ENCODE measurements around the gene CCDC32. TPM values are rescaled to one million over a fixed set of nuclear protein-coding genes. Genes with fewer than 3 reads are reported as not detected.
"Not testable (repeated sequence)": the region's sequence is repeated elsewhere in the genome, so short reads cannot be mapped to it uniquely, and the experiment has no call there.

CCDC32 gene
- polyA plus RNA-seq, 2 of the 4 experiments (the other 2 are of a cell fraction): 9.7 to 27.0 TPM

DNA sequence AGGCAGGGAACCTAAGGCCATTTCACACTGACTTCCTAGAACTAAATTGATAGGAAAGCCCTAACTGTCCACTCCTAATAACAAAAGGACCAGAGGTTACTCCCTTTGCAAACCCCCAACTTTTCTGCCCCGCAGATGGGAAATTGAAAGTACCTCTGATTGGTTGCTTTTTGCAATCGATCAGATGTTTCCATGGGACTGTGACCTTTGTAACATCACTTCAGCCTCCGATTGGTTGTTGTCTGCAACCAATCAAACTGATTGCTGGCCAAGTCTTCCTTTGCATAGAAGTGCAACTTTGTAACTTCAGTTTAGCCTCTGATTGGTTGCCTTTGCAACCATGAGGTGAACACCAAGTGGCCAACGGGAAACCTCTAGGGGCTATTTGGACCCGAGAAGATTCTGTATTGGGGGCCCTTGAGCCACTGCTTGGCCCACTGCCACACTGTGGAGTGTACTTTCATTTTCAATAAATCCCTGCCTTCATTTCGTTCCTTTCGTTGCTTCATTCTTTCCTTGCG lies 17.9 kb upstream of the CCDC32 start:
- H3K4me3 ChIP-seq: peak overlapping the region; percentile 54
- H3K4me1 ChIP-seq: peaks cover 9% of the 10 kb centered on the region; the same call in 2 of the 3 replicates
- FAIRE-seq: no peak
- H3K9me3 ChIP-seq: no peaks in the 10 kb centered on the region
- CTCF ChIA-PET: no interaction called here
- peak; percentile 88 for TF ChIP-seq RFX5 (IDR thresholded peaks at IDR 0.05)
- TF ChIP-seq CTCF (IDR thresholded peaks at IDR 0.05): no peak
- under 1% methylated on average over 8 of the region's 8 CpGs for WGBS (ENCODE audit: missing lambda C conversion rate)
- peak overlapping the region; percentile 82 to 93 for H3K27ac ChIP-seq
- DNase-seq (ENCODE audit: low read depth in 1 of 2, low spot score in 1 of 2): peak; percentile 43 to 87
- peak overlapping the region; percentile 84 for H3K4me2 ChIP-seq
- POLR2A ChIA-PET: no interaction called here
- ATAC-seq: peak; percentile 86 to 90

GRCh38 chr15:40581796-40582195 lies 17.0 kb upstream of the CCDC32 start:
- FAIRE-seq; H3K4me1 ChIP-seq; CTCF ChIA-PET; H3K27ac ChIP-seq; ATAC-seq; DNase-seq (ENCODE audit: low read depth in 1 of 2, low spot score in 1 of 2); H3K4me2 ChIP-seq; H3K9me3 ChIP-seq; H3K4me3 ChIP-seq: not testable (repeated sequence)
- 38% methylated on average over 2 of the region's 2 CpGs for WGBS (ENCODE audit: missing lambda C conversion rate)
- POLR2A ChIA-PET: interaction anchor here (0.7 kb wide), 1 partner anchor 13 kb away, joined by 3 read pairs; the partner anchor contains the start of gene RPUSD2

GRCh38 chr15:40578892-40579291 lies 14.1 kb upstream of the CCDC32 start:
- H3K27ac ChIP-seq: no peak overlapping the region
- ChIA-PET CTCF (no interaction called here), POLR2A (no interaction called here)
- 40% methylated on average over 4 of the region's 4 CpGs for WGBS (ENCODE audit: missing lambda C conversion rate)
- H3K4me1 ChIP-seq: no peaks in the 10 kb centered on the region
- no peak overlapping the region for H3K4me2 ChIP-seq
- H3K9me3 ChIP-seq: no peaks in the 10 kb centered on the region
- ATAC-seq: no peak
- TF ChIP-seq RARB (CRISPR knock-in tag; IDR thresholded peaks at IDR 0.05): no peak
- TF ChIP-seq, protein P1, sequence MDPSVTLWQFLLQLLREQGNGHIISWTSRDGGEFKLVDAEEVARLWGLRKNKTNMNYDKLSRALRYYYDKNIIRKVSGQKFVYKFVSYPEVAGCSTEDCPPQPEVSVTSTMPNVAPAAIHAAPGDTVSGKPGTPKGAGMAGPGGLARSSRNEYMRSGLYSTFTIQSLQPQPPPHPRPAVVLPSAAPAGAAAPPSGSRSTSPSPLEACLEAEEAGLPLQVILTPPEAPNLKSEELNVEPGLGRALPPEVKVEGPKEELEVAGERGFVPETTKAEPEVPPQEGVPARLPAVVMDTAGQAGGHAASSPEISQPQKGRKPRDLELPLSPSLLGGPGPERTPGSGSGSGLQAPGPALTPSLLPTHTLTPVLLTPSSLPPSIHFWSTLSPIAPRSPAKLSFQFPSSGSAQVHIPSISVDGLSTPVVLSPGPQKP (IDR thresholded peaks at IDR 0.05; ENCODE audit: low read depth, low read length): no peak
- no peak for TF ChIP-seq BHLHE40 (IDR thresholded peaks at IDR 0.05; ENCODE audit: low read depth, low read length)
- no peak overlapping the region for H3K4me3 ChIP-seq
- no peak for FAIRE-seq
- DNase-seq (ENCODE audit: low read depth in 1 of 2, low spot score in 1 of 2): no peak

DNA sequence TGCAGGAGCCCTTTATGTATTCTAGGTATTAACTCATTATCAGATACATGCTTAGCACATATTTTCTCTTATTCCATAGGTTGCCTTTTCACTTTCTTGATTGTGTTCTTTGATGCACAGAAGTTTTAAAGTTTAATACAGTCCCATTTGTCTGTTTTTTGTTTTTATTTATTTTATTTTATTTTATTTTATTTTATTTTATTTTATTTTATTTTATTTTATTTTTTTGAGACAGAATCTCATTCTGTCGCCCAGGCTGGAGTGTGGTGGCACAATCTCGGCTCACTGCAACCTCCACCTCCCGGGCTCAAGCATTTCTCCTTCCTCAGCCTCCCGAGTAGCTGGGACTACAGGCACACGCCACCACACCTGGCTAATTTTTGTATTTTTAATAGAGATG lies 12.1 kb upstream of the CCDC32 start:
- 94% methylated on average over 5 of the region's 5 CpGs for WGBS (ENCODE audit: missing lambda C conversion rate)
- ATAC-seq; DNase-seq (ENCODE audit: low read depth in 1 of 2, low spot score in 1 of 2); H3K9me3 ChIP-seq; POLR2A ChIA-PET; FAIRE-seq; H3K4me2 ChIP-seq; H3K4me1 ChIP-seq; H3K27ac ChIP-seq; H3K4me3 ChIP-seq: not testable (repeated sequence)
- CTCF ChIA-PET: interaction anchor here (1.0 kb wide), 1 partner anchor 10 kb away, joined by 3 read pairs; no protein-coding TSS in a partner anchor

- no peak for DNase-seq (ENCODE audit: low read depth in 1 of 2, low spot score in 1 of 2)
- Histone ChIP-seq H3K4me2 (no peak overlapping the region), H3K27ac (no peak overlapping the region), H3K4me3 (no peak overlapping the region), H3K9me3 (no peaks in the 10 kb centered on the region), H3K4me1 (peaks cover 7% of the 10 kb centered on the region; the same call in 2 of the 3 replicates)
- no peak for ATAC-seq
- POLR2A ChIA-PET: no interaction called here
- CTCF ChIA-PET: interaction anchor here (1.0 kb wide), 1 partner anchor 32 kb away, joined by 3 read pairs; no protein-coding TSS in a partner anchor
- FAIRE-seq: no peak
- TF ChIP-seq HEYL (CRISPR knock-in tag; IDR thresholded peaks at IDR 0.05) (no peak), ZC3H11A (IDR thresholded peaks at IDR 0.05) (no peak), JUN (IDR thresholded peaks at IDR 0.05) (no peak), CHD4 (IDR thresholded peaks at IDR 0.05; ENCODE audit: borderline replicate concordance) (no peak), FOSB (CRISPR knock-in tag; IDR thresholded peaks at IDR 0.05) (no peak), FOSL2 (IDR thresholded peaks at IDR 0.05) (no peak), FOSL2 (CRISPR knock-in tag; IDR thresholded peaks at IDR 0.05) (no peak), CHD2 (IDR thresholded peaks at IDR 0.05; ENCODE audit: low read length, partially characterized antibody) (no peak), BHLHE40 (IDR thresholded peaks at IDR 0.05; ENCODE audit: low read depth, low read length) (no peak), ZFP36 (IDR thresholded peaks at IDR 0.05; ENCODE audit: borderline replicate concordance, partially characterized antibody) (no peak), MAX (IDR thresholded peaks at IDR 0.05) (no peak), CTCF (IDR thresholded peaks at IDR 0.05) (no peak), ZNF302 (CRISPR knock-in tag; IDR thresholded peaks at IDR 0.05) (no peak), GATA3 (IDR thresholded peaks at IDR 0.05; ENCODE audit: borderline replicate concordance) (no peak), ESRRA (IDR thresholded peaks at IDR 0.05; ENCODE audit: borderline replicate concordance, low read length) (no peak), ZSCAN20 (CRISPR knock-in tag; IDR thresholded peaks at IDR 0.05) (no peak)
- TF ChIP-seq, protein P2, sequence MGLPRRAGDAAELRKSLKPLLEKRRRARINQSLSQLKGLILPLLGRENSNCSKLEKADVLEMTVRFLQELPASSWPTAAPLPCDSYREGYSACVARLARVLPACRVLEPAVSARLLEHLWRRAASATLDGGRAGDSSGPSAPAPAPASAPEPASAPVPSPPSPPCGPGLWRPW (IDR thresholded peaks at IDR 0.05): no peak
- TF ChIP-seq, protein P1 (IDR thresholded peaks at IDR 0.05; ENCODE audit: low read depth, low read length): no peak
Measured at GRCh38 chr15:40575113-40575512, 10.3 kb upstream of the CCDC32 start.

Measured in A549 (cell line).